H1 (cell line): ENCODE results near the gene CAVIN4. TPM values are rescaled to one million over a fixed set of nuclear protein-coding genes. Genes with fewer than 3 reads are reported as not detected.

ENCODE experiments used
- CTCF ChIA-PET: fragments of 300-600 bp; sonication (Branson Sonifier 250); formaldehyde crosslinking; loops from one replicate; lab custom pipeline; 2021; ENCODE audit not compliant: partially characterized antibody; lab: Charles Lee
- POLR2A ChIA-PET: fragments of 300-600 bp; sonication (Branson Sonifier 250); formaldehyde crosslinking; loops from one replicate; lab custom pipeline; 2021; ENCODE audit warnings: inconsistent platforms; ENCODE audit not compliant: partially characterized antibody; lab: Charles Lee
- DNase-seq, 2 experiments: peaks; one replicate each; pipeline versions ENCODE4 v3.0.0 to v3.0.0-alpha.2; 2010 to 2022; ENCODE audit warnings: low spot score in 2 of 2, low read depth in 1 of 2, mixed read lengths in 1 of 2
- FAIRE-seq: peaks from 2 replicates; lab custom pipeline; 2011; peaks lifted over from hg19 to GRCh38; lab: Jason Lieb, UNC
- H2AFZ ChIP-seq: 2 replicates; pipeline ENCODE4 v1.8.1; 2012; ENCODE audit warnings: low read length, inconsistent platforms
- H2AK5ac ChIP-seq: 2 replicates; pipeline ENCODE4 v1.6.1; 2013; ENCODE audit warnings: low read depth, low read length
- H2BK120ac ChIP-seq: replicated peaks from 2 replicates; pipeline ENCODE3; 2013; ENCODE audit warnings: low read depth, low read length, inconsistent platforms
- H2BK12ac ChIP-seq: 2 replicates; pipeline ENCODE4 v1.6.1; 2013; ENCODE audit warnings: low read depth, low read length
- H2BK15ac ChIP-seq: 2 replicates; pipeline ENCODE4 v1.6.1; 2013; ENCODE audit warnings: low read length
- H2BK20ac ChIP-seq: 2 replicates; pipeline ENCODE4 v1.6.1; 2013; ENCODE audit warnings: low read length
- H2BK5ac ChIP-seq: 2 replicates; pipeline ENCODE4 v1.6.1; 2013; ENCODE audit warnings: low read depth, low read length
- H3K14ac ChIP-seq: 2 replicates; pipeline ENCODE4 v1.6.1; 2013; ENCODE audit warnings: inconsistent platforms; ENCODE audit not compliant: insufficient read length
- H3K18ac ChIP-seq: 2 replicates; pipeline ENCODE4 v1.6.1; 2013; ENCODE audit warnings: low read length; ENCODE audit errors: extremely low read depth
- H3K23ac ChIP-seq: 2 replicates; pipeline ENCODE4 v1.6.1; 2013; ENCODE audit warnings: inconsistent platforms; ENCODE audit not compliant: insufficient read length
- H3K23me2 ChIP-seq: 2 replicates; pipeline ENCODE4 v1.6.1; 2013; ENCODE audit warnings: low read depth, low read length
- H3K27ac ChIP-seq: 2 replicates; pipeline ENCODE4 v1.6.1; 2011; ENCODE audit warnings: low read depth, low read length, inconsistent platforms
- H3K27me3 ChIP-seq, 4 experiments: replicated peaks in 1 of 4; 1 replicate in 1 of 4; 2 replicates in 3 of 4; pipeline versions ENCODE4 v1.6.1 to v1.8.1; 2011 to 2013; ENCODE audit warnings: low read length in 3 of 4, mild to moderate bottlenecking in 3 of 4, inconsistent platforms in 2 of 4, mixed read lengths in 2 of 4, moderate library complexity in 1 of 4; ENCODE audit not compliant: control insufficient read depth in 3 of 4, insufficient read depth in 3 of 4; ENCODE audit errors: extremely low read depth in 1 of 4
- H3K36me3 ChIP-seq, 4 experiments: 2 replicates each; pipeline versions ENCODE4 v1.6.1 to v1.8.1; 2011 to 2013; ENCODE audit warnings: mild to moderate bottlenecking in 4 of 4, low read length in 3 of 4, moderate library complexity in 2 of 4, control low read depth in 1 of 4, inconsistent platforms in 1 of 4; ENCODE audit not compliant: insufficient read depth in 4 of 4, control insufficient read depth in 2 of 4
- H3K4ac ChIP-seq: replicated peaks from 2 replicates; pipeline ENCODE3; 2013; ENCODE audit warnings: low read length, low read depth, mixed read lengths, inconsistent platforms; ENCODE audit not compliant: insufficient read length
- H3K4me1 ChIP-seq, 4 experiments: replicated peaks in 1 of 4; 1 replicate in 1 of 4; 2 replicates in 3 of 4; pipeline versions ENCODE4 v1.6.1 to v1.8.1; 2011 to 2013; ENCODE audit warnings: low read length in 3 of 4, inconsistent platforms in 2 of 4, mixed read lengths in 1 of 4; ENCODE audit not compliant: insufficient read depth in 4 of 4, control insufficient read depth in 3 of 4
- H3K4me2 ChIP-seq, 2 experiments: 2 replicates each; pipeline versions ENCODE4 v1.6.1 to v1.8.1; 2011 to 2013; ENCODE audit warnings: low read depth in 2 of 2, low read length in 2 of 2, control low read depth in 1 of 2, inconsistent platforms in 1 of 2, mild to moderate bottlenecking in 1 of 2; ENCODE audit not compliant: insufficient read depth in 1 of 2
- H3K4me3 ChIP-seq, 4 experiments: fragments of 200-600, 300-600 bp in 1 of 4; sonication (generic), shearing (Covaris generic), sonication (Bioruptor Twin) in 1 of 4; 2 replicates each; pipeline versions ENCODE4 v1.5.1 to v1.8.1; 2011 to 2016; ENCODE audit warnings: low read length in 4 of 4, low read depth in 3 of 4, control low read depth in 2 of 4, inconsistent platforms in 2 of 4, mild to moderate bottlenecking in 2 of 4, mixed read lengths in 1 of 4, moderate library complexity in 1 of 4; ENCODE audit not compliant: insufficient read depth in 2 of 4; ENCODE audit errors: extremely low read depth in 1 of 4
- H3K56ac ChIP-seq: replicated peaks from 2 replicates; pipeline ENCODE3; 2013; ENCODE audit warnings: low read depth, mild to moderate bottlenecking, mixed read lengths, low read length, inconsistent platforms; ENCODE audit not compliant: insufficient read length
- H3K79me1 ChIP-seq: 2 replicates; pipeline ENCODE4 v1.6.1; 2013; ENCODE audit warnings: low read depth, low read length, control low read depth
- H3K79me2 ChIP-seq, 2 experiments: 2 replicates each; pipeline versions ENCODE4 v1.6.1 to v1.8.1; 2012 to 2013; ENCODE audit warnings: low read length in 2 of 2, mild to moderate bottlenecking in 2 of 2, inconsistent platforms in 1 of 2; ENCODE audit not compliant: insufficient read depth in 2 of 2, control insufficient read depth in 1 of 2
- H3K9ac ChIP-seq, 4 experiments: replicated peaks in 1 of 4; 1 replicate in 1 of 4; 2 replicates in 3 of 4; pipeline versions ENCODE4 v1.6.1 to v1.8.1; 2011 to 2013; ENCODE audit warnings: low read depth in 3 of 4, low read length in 3 of 4, control low read depth in 2 of 4, mild to moderate bottlenecking in 2 of 4, moderate library complexity in 2 of 4, inconsistent platforms in 1 of 4; ENCODE audit errors: extremely low read depth in 1 of 4
- H3K9me3 ChIP-seq, 2 experiments: 2 replicates each; pipeline versions ENCODE4 v1.6.1 to v1.8.1; 2012 to 2013; ENCODE audit warnings: mild to moderate bottlenecking in 2 of 2, moderate library complexity in 2 of 2, control low read depth in 1 of 2, inconsistent platforms in 1 of 2, low read depth in 1 of 2, low read length in 1 of 2, mixed read lengths in 1 of 2; ENCODE audit not compliant: insufficient read depth in 2 of 2
- H4K20me1 ChIP-seq, 2 experiments: replicated peaks in 1 of 2; 2 replicates each; pipeline versions ENCODE3 to v1.8.1; 2011 to 2013; ENCODE audit warnings: inconsistent platforms in 2 of 2, low read length in 2 of 2, mild to moderate bottlenecking in 1 of 2; ENCODE audit not compliant: insufficient read depth in 2 of 2, control insufficient read depth in 1 of 2
- H4K5ac ChIP-seq: 2 replicates; pipeline ENCODE4 v1.6.1; 2013; ENCODE audit warnings: low read length, low read depth, mixed read lengths, inconsistent platforms; ENCODE audit not compliant: insufficient read length
- H4K8ac ChIP-seq: 2 replicates; pipeline ENCODE4 v1.8.0; 2013; ENCODE audit warnings: mild to moderate bottlenecking, moderate library complexity, low read length, inconsistent platforms; ENCODE audit not compliant: insufficient read depth; ENCODE audit errors: extremely low read depth
- H4K91ac ChIP-seq: replicated peaks from 2 replicates; pipeline ENCODE3; 2013; ENCODE audit warnings: low read length, mixed read lengths, inconsistent platforms; ENCODE audit not compliant: insufficient read length
- ASH2L ChIP-seq: fragments of 200-600, 300-600 bp; sonication (generic); IDR thresholded peaks from one replicate; pipeline ENCODE4 v1.7.1; 2017; ENCODE audit warnings: low read length
- ATF3 ChIP-seq: IDR thresholded peaks from 2 replicates; pipeline ENCODE4 v1.6.1; 2011; ENCODE audit warnings: low read depth, mild to moderate bottlenecking, low read length; ENCODE audit not compliant: insufficient read depth
- CTBP2 ChIP-seq: IDR thresholded peaks from 2 replicates; pipeline ENCODE4 v1.7.0; 2011; ENCODE audit warnings: borderline replicate concordance, mild to moderate bottlenecking, moderate library complexity, mixed read lengths, low read length; ENCODE audit not compliant: insufficient read depth, insufficient read length
- FOSL1 ChIP-seq: IDR thresholded peaks from 2 replicates; pipeline ENCODE4 v1.6.1; 2011; ENCODE audit warnings: mild to moderate bottlenecking, low read depth, low read length, moderate library complexity; ENCODE audit not compliant: insufficient read depth
- GABPA ChIP-seq: IDR thresholded peaks from 2 replicates; pipeline ENCODE4 v1.6.1; 2011; ENCODE audit warnings: mild to moderate bottlenecking, low read length, moderate library complexity, borderline replicate concordance; ENCODE audit not compliant: insufficient read depth
- RBBP5 ChIP-seq: IDR thresholded peaks from 2 replicates; pipeline ENCODE4 v1.7.1; 2012; ENCODE audit warnings: low read depth, mild to moderate bottlenecking, inconsistent platforms, low read length, moderate library complexity, borderline replicate concordance
- RFX5 ChIP-seq: IDR thresholded peaks from 2 replicates; pipeline ENCODE4 v1.6.1; 2011; ENCODE audit warnings: low read depth, low read length, improper control_type of control experiment, borderline replicate concordance
- RNF2 ChIP-seq: fragments of 200-900, 300-1000 bp; sonication (generic); IDR thresholded peaks from 2 replicates; pipeline ENCODE4 v1.7.1; 2016; ENCODE audit warnings: borderline replicate concordance, low read depth, mild to moderate bottlenecking, antibody characterized with exemption, low read length; ENCODE audit not compliant: poor library complexity, severe bottlenecking; ENCODE audit errors: missing control alignments
- SP4 ChIP-seq: IDR thresholded peaks from 2 replicates; pipeline ENCODE4 v1.6.1; 2012; ENCODE audit warnings: low read length, inconsistent platforms
- SUZ12 ChIP-seq: fragments of 200-600 bp; sonication (generic); IDR thresholded peaks from 2 replicates; pipeline ENCODE4 v1.6.1; 2012; ENCODE audit warnings: mild to moderate bottlenecking, inconsistent platforms, low read length, moderate library complexity, mixed read lengths
- USF2 ChIP-seq: IDR thresholded peaks from 2 replicates; pipeline ENCODE4 v1.6.1; 2011; ENCODE audit warnings: low read length, improper control_type of control experiment
- YY1 ChIP-seq: IDR thresholded peaks from 2 replicates; pipeline ENCODE4 v1.6.1; 2011; ENCODE audit warnings: low read depth, mild to moderate bottlenecking, low read length
- WGBS, 2 experiments: shearing (Covaris generic) in 1 of 2; methylation state at CpG; one replicate each; pipeline versions ENCODE4 v1.1.6 to v1.1.7; 2013 to 2015; ENCODE audit warnings: low lambda C conversion rate in 2 of 2, mixed read lengths in 2 of 2, inconsistent platforms in 1 of 2, low coverage in 1 of 2, missing lambda C conversion rate in 1 of 2; ENCODE audit not compliant: insufficient replicate concordance in 2 of 2, insufficient coverage in 1 of 2, insufficient read length in 1 of 2; ENCODE audit errors: extremely low coverage in 1 of 2, missing lambda C conversion rate in 1 of 2; 5-methylcytosine and 5-hydroxymethylcytosine counted together
- polyA plus RNA-seq, 7 experiments: library from polyadenylated mRNA; depleted of rRNA in 3 of 7; stranded (reverse) in 5 of 7; unstranded in 2 of 7; fragments of >200 nt in 5 of 7; fragments of 200-250 nt in 2 of 7; gene quantifications; 1 replicate in 5 of 7; 2 replicates in 1 of 7; 4 replicates in 1 of 7; pipeline versions ENCODE4 v1.2.1 to v1.2.3, GENCODE V29; 2011 to 2013; ENCODE audit warnings: missing spikeins in 2 of 7, mixed read lengths in 2 of 7
- total RNA-seq: library from RNA; stranded (reverse); fragmentation: NEBNext Ultra II Directional; extraction: Animal tissue kit (Norgen Biotek cat#: 25700); gene quantifications from 2 replicates; pipeline ENCODE4 v1.2.1, GENCODE V29; 2021

CAVIN4 gene
- total and polyA plus RNA-seq, 2 of the 8 experiments (the other 6 are each of a cell fraction or from before 2014, with no cell fraction given), result 2.3 to 9.1 TPM

- H3K27ac ChIP-seq, result no peak overlapping the region
- ChIA-PET POLR2A (no interaction called here), CTCF (no interaction called here)
- no peak overlapping the region for H2BK12ac ChIP-seq
- no peak overlapping the region for H4K5ac ChIP-seq
- no peaks in the 10 kb centered on the region; the same call in 1 of the 2 replicates for H3K79me1 ChIP-seq
- H2BK20ac ChIP-seq, result no peak overlapping the region
- no peak overlapping the region for H3K4me3 ChIP-seq
- H4K8ac ChIP-seq, result no peak overlapping the region
- no peak overlapping the region for H2BK120ac ChIP-seq
- H4K20me1 ChIP-seq, result peaks cover 2 to 3% of the 10 kb centered on the region in 2 experiments
- no peak overlapping the region for H3K4ac ChIP-seq
- no peak overlapping the region for H3K9ac ChIP-seq
- H3K18ac ChIP-seq, result no peak overlapping the region
- H3K36me3 ChIP-seq, result peaks cover 3 to 37% (median 6%) of the 10 kb centered on the region in 4 experiments; a peak in 6 of 8 replicates
- no peaks in the 10 kb centered on the region for H3K9me3 ChIP-seq
- 88% methylated on average over 4 of the region's 4 CpGs; no CpG with 5 or more reads in 1 of the 2 experiments for WGBS, 2 experiments
- no peak overlapping the region for H3K56ac ChIP-seq
- no peak overlapping the region for H3K23ac ChIP-seq
- no peaks in the 10 kb centered on the region for H3K4me1 ChIP-seq
- H3K14ac ChIP-seq, result no peak overlapping the region
- H3K4me2 ChIP-seq, result no peak overlapping the region
- no peak overlapping the region for H2AFZ ChIP-seq
- no peak overlapping the region for H2AK5ac ChIP-seq
- FAIRE-seq (no peak), DNase-seq (no peak)
- H3K79me2 ChIP-seq, result peaks cover 0 to 25% of the 10 kb centered on the region in 2 experiments; a peak in 2 of 4 replicates
- no peak overlapping the region for H2BK5ac ChIP-seq
- no peaks in the 10 kb centered on the region for H3K23me2 ChIP-seq
- H3K27me3 ChIP-seq, result no peaks in the 10 kb centered on the region
- H4K91ac ChIP-seq, result no peak overlapping the region
- H2BK15ac ChIP-seq, result no peak overlapping the region
- TF ChIP-seq YY1 (no peak), FOSL1 (no peak), ATF3 (no peak), GABPA (no peak), ASH2L (no peak), RBBP5 (no peak), USF2 (no peak), RFX5 (no peak), CTBP2 (no peak), SP4 (no peak), SUZ12 (no peak), RNF2 (no peak)
Measured at GRCh38 chr9:100534401-100534800, 43.5 kb upstream of the CAVIN4 start.
